T-helper 2 cell (primary cell): ENCODE measurements around the gene IGLL5.

Source experiments
- DNase-seq, 5 experiments: peaks; one replicate each; pipeline versions ENCODE4 v3.0.0 to v3.0.0-alpha.2; 2012 to 2022

IGLL5 gene

GRCh38 chr22:22940961-22941605, 53.5 kb downstream of the IGLL5 start:
- DNase-seq: no peak

GRCh38 chr22:22941831-22942510, 54.4 kb downstream of the IGLL5 start:
- DNase-seq: no peak

- DNase-seq: peak; percentile 36 to 75 (median 61)
These were observed 55.1 kb downstream of the IGLL5 start for GRCh38 chr22:22942511-22943329.

- no peak for DNase-seq
These were observed 56.1 kb downstream of the IGLL5 start for GRCh38 chr22:22943521-22944267.

- no peak for DNase-seq
These were observed 56.8 kb downstream of the IGLL5 start for GRCh38 chr22:22944268-22944985.

- no peak for DNase-seq
These were observed 57.6 kb downstream of the IGLL5 start for GRCh38 chr22:22945195-22945594.
